NCI-H226 (cell line): Measurements from ENCODE around the gene SBNO2.

ENCODE experiments used
- DNase-seq: peaks from one replicate; pipeline ENCODE4 v3.0.0-alpha.2; 2015

Gene SBNO2

GRCh38 chr19:1173845-1174809 lies at the start of gene SBNO2:
SBNO2 (minus strand) TSS chr19:1174268; CDS start chr19:1154276, 19,992 bp downstream.
- peak; percentile 74 for DNase-seq

GRCh38 chr19:1223018-1223855 lies 49.2 kb upstream of the SBNO2 start:
- no peak for DNase-seq

- DNase-seq: no peak
These were observed 48.3 kb upstream of the SBNO2 start for GRCh38 chr19:1222394-1222793.

- DNase-seq: no peak
These were observed 47.8 kb upstream of the SBNO2 start for GRCh38 chr19:1221904-1222255.

GRCh38 chr19:1220976-1221903 lies 47.2 kb upstream of the SBNO2 start:
- no peak for DNase-seq

- no peak for DNase-seq
These were observed 46.4 kb upstream of the SBNO2 start for GRCh38 chr19:1220477-1220930.

- no peak for DNase-seq
These were observed 45.9 kb upstream of the SBNO2 start for GRCh38 chr19:1219786-1220476.

GRCh38 chr19:1218751-1219567 lies 44.9 kb upstream of the SBNO2 start:
- no peak for DNase-seq

GRCh38 chr19:1217366-1217765 lies 43.3 kb upstream of the SBNO2 start:
- DNase-seq: no peak

GRCh38 chr19:1216756-1217155 lies 42.7 kb upstream of the SBNO2 start:
- DNase-seq: no peak

GRCh38 chr19:1214862-1215731 lies 41.0 kb upstream of the SBNO2 start:
- peak; percentile 68 for DNase-seq

- no peak for DNase-seq
These were observed 40.3 kb upstream of the SBNO2 start for GRCh38 chr19:1214299-1214861.

GRCh38 chr19:1213391-1214286 lies 39.6 kb upstream of the SBNO2 start:
- peak; percentile 53 for DNase-seq

- peak; percentile 69 for DNase-seq
These were observed 37.6 kb upstream of the SBNO2 start for GRCh38 chr19:1211494-1212234.

- DNase-seq: no peak
These were observed 36.1 kb upstream of the SBNO2 start for GRCh38 chr19:1210227-1210538.

GRCh38 chr19:1208830-1209229 lies 34.8 kb upstream of the SBNO2 start:
- peak; percentile 40 for DNase-seq

GRCh38 chr19:1206864-1207450 lies 32.9 kb upstream of the SBNO2 start:
- no peak for DNase-seq
